Activated CD8-positive, alpha-beta T cell treated with anti-CD3 and anti-CD28 coated beads, Interleukin-2, amount 10 ng/mL, durations not matched to agents 7 days and 5 days (primary cell): ENCODE data around the gene TCEANC2. TPM values are rescaled to one million over a fixed set of nuclear protein-coding genes. Genes with fewer than 3 reads are reported as not detected.
"Not testable (repeated sequence)": the region's sequence is repeated elsewhere in the genome, so short reads cannot be mapped to it uniquely, and the experiment has no call there.

ENCODE experiments used
- ATAC-seq: fragments of 150-1000 bp; cut with Tn5 transposase; one replicate; pipeline ENCODE4 v1.10.0; 2021; ENCODE audit warnings: moderate library complexity
- CTCF ChIA-PET: fragments of 350-600 bp; sonication (Branson Sonifier 250); formaldehyde crosslinking; loops from one replicate; lab custom pipeline; 2021; ENCODE audit warnings: antibody characterized with exemption; lab: Charles Lee
- POLR2A ChIA-PET: fragments of 350-600 bp; sonication (Branson Sonifier 250); formaldehyde crosslinking; loops from one replicate; lab custom pipeline; 2021; ENCODE audit warnings: antibody characterized with exemption; lab: Charles Lee
- DNase-seq: peaks from one replicate; pipeline ENCODE4 v3.0.0-alpha.2; 2020
- H3K27ac Mint-ChIP-seq: one replicate; pipeline ENCODE4 v1.8.0; 2021; ENCODE audit warnings: mild to moderate bottlenecking, mixed read lengths
- H3K27me3 Mint-ChIP-seq: one replicate; pipeline ENCODE4 v1.8.0; 2021; ENCODE audit warnings: low read depth, mixed read lengths
- H3K36me3 Mint-ChIP-seq: one replicate; pipeline ENCODE4 v1.8.0; 2021; ENCODE audit warnings: low read depth, mixed read lengths
- H3K4me1 Mint-ChIP-seq: one replicate; pipeline ENCODE4 v1.8.0; 2021; ENCODE audit warnings: low read depth, mixed read lengths
- H3K4me3 Mint-ChIP-seq: one replicate; pipeline ENCODE4 v1.8.0; 2021; ENCODE audit warnings: mild to moderate bottlenecking, mixed read lengths
- H3K9me3 Mint-ChIP-seq: one replicate; pipeline ENCODE4 v1.8.0; 2022; ENCODE audit warnings: mixed read lengths; ENCODE audit not compliant: insufficient read depth
- total RNA-seq, 2 experiments: library from RNA; stranded (reverse); gene quantifications; one replicate each; pipeline ENCODE4 v1.2.3, GENCODE V29; 2021

The TCEANC2 gene
- 10 to 100 TPM; 11.6 to 12.0 TPM for total RNA-seq

DNA sequence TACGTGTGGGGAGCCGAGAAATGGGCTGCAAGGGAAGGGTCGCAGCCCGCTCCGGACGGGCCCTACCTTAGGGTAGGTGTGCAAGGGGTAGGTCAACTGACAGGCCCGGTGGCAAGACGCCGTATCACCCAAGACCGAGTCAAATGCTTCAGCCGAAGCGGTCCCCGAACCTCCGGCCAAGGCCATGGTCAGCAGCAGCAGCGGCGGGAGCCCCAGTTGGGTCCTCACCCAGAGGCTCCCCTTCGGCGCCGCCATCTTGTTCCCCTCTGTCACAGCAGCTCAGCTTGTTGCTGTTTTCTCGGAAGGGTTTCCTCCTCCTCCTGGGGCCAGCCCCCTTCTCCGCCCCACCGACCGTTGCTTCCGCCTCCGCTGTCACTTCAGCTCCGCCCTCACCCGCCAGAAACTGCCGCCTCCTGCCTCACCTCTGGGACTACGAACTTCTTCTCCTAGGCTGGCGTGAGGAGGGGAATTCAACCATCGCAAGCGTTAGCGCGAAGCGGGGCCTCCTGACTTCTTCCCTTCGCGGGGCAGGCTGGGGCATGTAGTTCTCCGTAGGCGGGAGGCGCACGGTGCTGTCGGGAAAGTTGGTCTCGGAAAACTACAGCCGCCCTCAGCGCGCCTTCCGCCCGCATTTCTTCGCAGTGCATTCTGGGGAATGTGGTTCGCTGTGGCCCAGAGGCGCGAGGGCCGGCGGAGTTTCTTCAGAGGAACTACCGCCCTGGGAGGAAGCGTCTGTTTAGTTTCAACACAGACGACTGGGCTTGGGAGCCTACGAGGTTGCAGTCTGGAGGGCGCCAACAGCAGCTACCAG, at the start of gene TCEANC2, which contains the start of gene TMEM59:
Gene TCEANC2 (plus strand): TSS at position 675 of the 811 bp plus-strand sequence. CDS start 815 bp downstream, outside the sequence.
Gene TMEM59 (minus strand): TSS at position 271 of the 811 bp plus-strand sequence. CDS start 16 bp downstream, at position 255.
- Mint-ChIP-seq H3K4me1 (peaks cover 29% of the 10 kb centered on the region), H3K9me3 (no peaks in the 10 kb centered on the region), H3K4me3 (no peak within 1 kb of the TSS), H3K27ac (no peak within 1 kb of the TSS), H3K27me3 (no peaks in the 10 kb centered on the region), H3K36me3 (peaks cover 25% of the 10 kb centered on the region)
- CTCF ChIA-PET = interaction anchor here (0.8 to 2.2 kb wide), 9 partner anchors 17 to 753 kb away, joined by 3 to 8 read pairs (median 3); partner anchors contain the start of genes IFT25 and LRRC42
- POLR2A ChIA-PET = interaction anchor here (0.8 to 2.9 kb wide), 8 partner anchors 12 to 352 kb away, joined by 3 to 14 read pairs (median 4); partner anchors contain the start of genes IFT25 and LRRC42
- ATAC-seq (peak; percentile 96), DNase-seq (peak; percentile 99)

DNA sequence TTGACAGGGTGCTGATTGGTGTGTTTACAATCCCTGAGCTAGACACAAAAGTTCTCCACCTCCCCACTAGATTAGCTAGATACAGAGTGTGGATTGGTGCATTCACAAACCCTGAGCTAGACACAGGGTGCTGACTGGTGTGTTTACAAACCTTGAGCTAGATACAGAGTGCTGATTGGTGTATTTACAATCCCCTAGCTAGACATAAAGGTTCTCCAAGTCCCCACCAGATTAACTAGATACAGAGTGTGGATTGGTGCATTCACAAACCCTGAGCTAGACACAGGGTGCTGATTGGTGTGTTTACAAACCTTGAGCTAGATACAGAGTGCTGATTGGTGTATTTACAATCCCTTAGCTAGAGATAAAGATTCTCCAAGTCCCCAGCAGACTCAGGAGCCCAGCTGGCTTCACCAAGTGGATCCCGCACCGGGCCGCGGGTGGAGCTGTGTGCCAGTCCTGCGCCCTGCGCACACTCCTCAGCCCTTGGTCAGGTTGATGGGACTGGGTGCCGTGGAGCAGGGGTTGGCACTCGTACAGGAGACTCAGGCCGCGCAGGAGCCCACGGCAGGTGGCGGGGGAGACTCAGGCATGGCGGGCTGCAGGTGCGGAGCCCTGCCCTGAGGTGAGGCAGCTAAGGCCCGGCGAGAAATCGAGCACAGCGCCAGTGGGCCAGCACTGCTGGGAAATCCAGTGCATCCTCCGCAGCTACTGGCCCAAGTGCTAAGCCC, 49.5 kb upstream of the TCEANC2 start:
- H3K36me3 Mint-ChIP-seq, H3K4me3 Mint-ChIP-seq, H3K4me1 Mint-ChIP-seq, CTCF ChIA-PET, ATAC-seq, H3K9me3 Mint-ChIP-seq, H3K27ac Mint-ChIP-seq, POLR2A ChIA-PET, H3K27me3 Mint-ChIP-seq, DNase-seq: not testable (repeated sequence)

DNA sequence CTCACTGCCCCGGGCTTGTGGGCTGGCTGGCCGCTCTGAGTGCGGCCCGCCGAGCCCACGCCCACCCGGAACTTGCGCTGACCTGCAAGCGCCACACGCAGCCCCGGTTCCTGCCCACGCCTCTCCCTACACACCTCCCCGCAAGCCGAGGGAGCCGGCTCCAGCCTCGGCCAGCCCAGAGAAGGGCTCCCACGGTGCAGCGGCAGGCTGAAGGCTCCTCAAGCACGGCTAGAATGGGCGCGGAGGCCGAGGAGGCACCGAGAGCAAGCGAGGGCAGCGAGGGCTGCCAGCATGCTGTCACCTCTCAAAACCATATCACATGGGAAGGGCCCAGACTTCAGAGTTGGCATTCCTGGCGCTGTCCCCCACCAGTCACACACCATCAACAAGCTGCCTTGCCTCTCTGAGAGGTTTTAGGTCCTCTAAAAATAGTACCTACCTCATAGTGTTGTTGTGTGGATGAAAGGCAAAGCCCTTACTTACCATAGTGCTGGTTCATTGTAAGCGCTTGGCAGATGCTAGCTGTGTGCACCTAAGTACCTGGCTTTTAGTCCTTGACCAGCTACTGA, 48.8 kb upstream of the TCEANC2 start:
- CTCF ChIA-PET = no interaction called here
- Mint-ChIP-seq H3K4me3 (no peak overlapping the region), H3K4me1 (no peaks in the 10 kb centered on the region), H3K36me3 (no peaks in the 10 kb centered on the region), H3K27ac (no peak overlapping the region), H3K9me3 (no peaks in the 10 kb centered on the region), H3K27me3 (peaks cover 5% of the 10 kb centered on the region)
- ATAC-seq (no peak), DNase-seq (no peak)
- POLR2A ChIA-PET = no interaction called here

DNA sequence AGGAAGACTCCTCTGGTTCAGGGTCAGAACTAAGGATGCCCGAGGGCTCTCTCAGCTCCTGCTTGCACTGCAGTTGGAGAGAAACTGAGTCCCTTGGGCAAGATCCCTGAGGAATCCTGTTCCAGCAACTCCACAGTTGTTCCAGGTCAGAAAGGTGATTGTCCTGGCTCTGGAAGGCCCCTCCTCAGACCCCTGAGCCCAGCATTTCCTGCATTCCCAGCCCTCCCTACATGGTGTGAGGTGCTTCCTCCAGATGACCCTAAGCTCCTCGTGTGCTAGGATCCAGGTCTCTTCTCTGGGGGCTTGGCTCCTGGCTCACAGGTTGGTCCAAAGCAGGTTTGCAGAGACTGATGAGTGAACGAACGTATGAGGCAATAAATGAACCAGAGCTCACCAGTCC, 46.9 kb upstream of the TCEANC2 start:
- peaks cover 7% of the 10 kb centered on the region for H3K27me3 Mint-ChIP-seq
- no peak for DNase-seq
- ChIA-PET CTCF (no interaction called here), POLR2A (no interaction called here)
- H3K4me3 Mint-ChIP-seq = no peak overlapping the region
- ATAC-seq = no peak
- no peak overlapping the region for H3K27ac Mint-ChIP-seq
- H3K36me3 Mint-ChIP-seq = no peaks in the 10 kb centered on the region
- no peaks in the 10 kb centered on the region for H3K4me1 Mint-ChIP-seq
- no peaks in the 10 kb centered on the region for H3K9me3 Mint-ChIP-seq

DNA sequence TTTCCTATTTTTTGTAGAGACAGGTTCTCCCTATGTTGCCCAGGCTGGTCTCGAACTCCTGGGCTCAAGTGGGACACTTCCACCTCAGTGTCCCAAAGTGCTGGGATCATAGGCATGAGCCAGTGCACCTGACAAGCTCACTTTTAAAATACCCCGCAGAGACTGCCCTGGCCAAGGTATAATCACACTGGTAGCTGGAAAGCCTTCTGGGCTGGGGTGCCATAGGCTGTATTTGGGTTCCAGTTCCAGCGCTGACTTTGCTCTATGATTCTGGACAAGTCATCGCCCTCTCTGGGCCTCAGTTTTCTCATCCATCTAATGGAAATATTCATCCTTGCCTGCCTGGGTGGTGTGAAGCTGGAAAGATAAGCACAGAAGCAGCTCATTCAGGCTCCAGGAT, 45.8 kb upstream of the TCEANC2 start:
- Mint-ChIP-seq H3K36me3 (no peaks in the 10 kb centered on the region), H3K9me3 (no peaks in the 10 kb centered on the region), H3K4me3 (no peak overlapping the region), H3K4me1 (no peaks in the 10 kb centered on the region), H3K27ac (no peak overlapping the region), H3K27me3 (peaks cover 7% of the 10 kb centered on the region)
- ATAC-seq (no peak), DNase-seq (no peak)
- ChIA-PET POLR2A (interaction anchor here (0.6 kb wide), 1 partner anchor 787 kb away, joined by 3 read pairs; no protein-coding TSS in a partner anchor), CTCF (no interaction called here)

DNA sequence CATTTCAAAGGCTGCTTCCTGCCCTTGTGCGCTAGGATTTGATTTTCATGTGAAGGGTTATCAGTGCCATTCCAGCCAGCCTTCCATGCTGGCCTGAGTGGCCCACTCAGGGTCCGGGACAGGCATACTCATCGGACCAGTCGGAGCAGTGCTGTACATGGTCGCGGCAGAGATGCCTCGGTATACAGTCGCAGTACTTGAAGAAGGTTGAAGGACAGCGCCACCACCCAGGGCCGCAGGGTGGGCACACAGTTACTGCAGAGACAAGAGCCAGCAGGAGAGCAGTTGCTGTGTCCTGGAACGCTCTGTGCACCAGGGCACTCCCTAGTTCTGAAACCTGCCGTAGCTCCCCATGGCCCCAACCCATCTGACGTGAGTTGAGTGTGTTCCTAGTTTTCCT, 44.5 kb upstream of the TCEANC2 start:
- H3K36me3 Mint-ChIP-seq = no peaks in the 10 kb centered on the region
- no peak overlapping the region for H3K4me3 Mint-ChIP-seq
- no peak for DNase-seq
- H3K27me3 Mint-ChIP-seq = peaks cover 7% of the 10 kb centered on the region
- ATAC-seq = no peak
- POLR2A ChIA-PET = no interaction called here
- CTCF ChIA-PET = no interaction called here
- no peaks in the 10 kb centered on the region for H3K9me3 Mint-ChIP-seq
- no peaks in the 10 kb centered on the region for H3K4me1 Mint-ChIP-seq
- H3K27ac Mint-ChIP-seq = no peak overlapping the region

DNA sequence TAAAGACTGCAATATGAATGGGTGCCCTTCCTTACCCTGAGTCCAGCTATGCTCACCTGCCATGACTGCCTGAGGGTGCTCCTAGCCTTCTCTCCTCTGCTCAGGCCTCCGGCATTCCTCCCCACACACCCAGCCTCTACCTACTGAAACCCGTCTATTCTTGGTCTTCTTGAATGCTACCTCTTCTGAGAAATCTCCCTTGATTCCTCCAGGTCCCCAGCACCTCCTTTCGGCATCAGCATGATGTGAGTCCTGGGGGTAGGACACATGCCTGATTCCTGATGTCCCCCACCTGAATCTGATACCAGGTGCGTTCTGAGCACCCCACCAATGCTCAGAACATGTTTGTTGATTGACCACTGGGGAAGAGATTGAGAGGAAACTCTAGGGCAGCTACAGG, 44.0 kb upstream of the TCEANC2 start:
- Mint-ChIP-seq H3K9me3 (no peaks in the 10 kb centered on the region), H3K4me3 (no peak overlapping the region), H3K27ac (no peak overlapping the region), H3K4me1 (no peaks in the 10 kb centered on the region), H3K27me3 (peaks cover 7% of the 10 kb centered on the region), H3K36me3 (no peaks in the 10 kb centered on the region)
- no peak for DNase-seq
- ChIA-PET CTCF (no interaction called here), POLR2A (no interaction called here)
- ATAC-seq = no peak

DNA sequence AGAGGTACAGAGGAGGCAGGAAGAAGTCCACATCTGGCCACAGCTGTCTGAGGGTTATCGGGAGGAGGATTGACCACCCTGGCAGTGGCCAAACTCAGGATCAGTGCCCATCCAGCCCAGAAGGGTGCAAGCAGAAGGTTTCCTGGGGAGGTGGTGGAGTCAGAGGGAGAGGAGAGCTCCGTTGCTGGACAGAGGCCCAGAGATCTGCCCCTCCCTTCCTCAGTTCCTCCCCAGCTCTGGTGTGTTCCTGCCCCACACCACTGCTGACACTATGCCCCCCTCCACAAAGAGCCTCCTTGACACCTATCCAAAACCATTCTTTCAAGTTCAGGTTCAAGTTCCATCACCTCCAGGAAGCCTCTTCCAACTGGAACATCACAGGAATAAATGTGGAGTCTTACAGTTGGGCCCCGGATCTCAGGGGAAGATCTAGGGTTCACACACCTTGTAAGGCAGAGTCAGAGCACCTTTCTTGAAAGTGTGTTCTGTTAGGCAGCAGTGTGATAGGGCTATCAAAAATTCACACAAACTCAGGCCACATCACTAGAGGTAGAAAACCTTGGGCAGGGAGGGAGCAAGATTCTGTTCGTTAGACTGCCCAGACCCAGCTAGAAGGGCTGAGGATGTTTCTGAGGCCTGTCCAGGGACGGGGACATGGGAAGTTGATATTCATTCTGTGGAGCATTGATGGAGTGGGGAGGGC, 42.8 kb upstream of the TCEANC2 start:
- H3K27ac Mint-ChIP-seq = no peak overlapping the region
- H3K27me3 Mint-ChIP-seq = peaks cover 7% of the 10 kb centered on the region
- ATAC-seq (no peak), DNase-seq (no peak)
- no peaks in the 10 kb centered on the region for H3K36me3 Mint-ChIP-seq
- CTCF ChIA-PET = interaction anchor here (0.6 kb wide), 1 partner anchor 936 kb away, joined by 3 read pairs; no protein-coding TSS in a partner anchor
- no peaks in the 10 kb centered on the region for H3K9me3 Mint-ChIP-seq
- H3K4me3 Mint-ChIP-seq = no peak overlapping the region
- H3K4me1 Mint-ChIP-seq = no peaks in the 10 kb centered on the region
- POLR2A ChIA-PET = no interaction called here

DNA sequence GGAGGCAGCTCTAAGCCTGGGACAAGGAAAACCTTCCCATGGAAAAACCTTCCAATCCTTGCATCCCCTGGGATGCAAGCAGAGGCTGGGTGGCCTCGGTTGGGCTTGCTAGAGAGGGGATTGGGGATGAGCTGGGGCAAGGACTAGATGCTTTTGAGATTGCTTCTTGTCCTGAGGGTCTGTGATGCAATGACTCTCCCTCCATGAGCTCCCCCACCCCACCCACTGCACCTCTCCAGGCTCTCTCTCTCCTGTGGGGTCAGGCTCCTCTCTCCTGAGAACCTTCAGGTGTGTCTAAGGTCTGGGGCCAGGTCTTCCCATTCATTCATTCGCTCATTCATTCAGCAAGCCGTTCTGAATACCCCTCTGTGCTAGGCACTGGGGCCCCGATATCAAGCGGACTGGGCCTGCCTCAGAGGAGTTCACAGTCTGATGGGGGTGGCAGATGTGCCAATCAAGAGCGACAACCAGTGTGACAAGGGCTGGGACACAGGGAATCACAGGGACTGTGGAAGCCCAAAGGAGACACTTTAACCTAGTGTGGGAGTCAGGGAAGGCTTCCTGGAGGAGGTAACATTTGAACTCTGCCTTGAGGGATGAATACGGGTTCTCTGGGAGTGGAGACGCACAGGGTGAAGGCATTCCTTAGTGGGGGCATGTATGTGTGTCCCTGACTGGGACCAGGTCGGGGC, 41.9 kb upstream of the TCEANC2 start:
- no peaks in the 10 kb centered on the region for H3K4me1 Mint-ChIP-seq
- H3K36me3 Mint-ChIP-seq = no peaks in the 10 kb centered on the region
- peaks cover 5% of the 10 kb centered on the region for H3K27me3 Mint-ChIP-seq
- no peak for ATAC-seq
- ChIA-PET CTCF (no interaction called here), POLR2A (no interaction called here)
- no peak overlapping the region for H3K4me3 Mint-ChIP-seq
- DNase-seq = no peak
- H3K27ac Mint-ChIP-seq = no peak overlapping the region
- no peaks in the 10 kb centered on the region for H3K9me3 Mint-ChIP-seq

DNA sequence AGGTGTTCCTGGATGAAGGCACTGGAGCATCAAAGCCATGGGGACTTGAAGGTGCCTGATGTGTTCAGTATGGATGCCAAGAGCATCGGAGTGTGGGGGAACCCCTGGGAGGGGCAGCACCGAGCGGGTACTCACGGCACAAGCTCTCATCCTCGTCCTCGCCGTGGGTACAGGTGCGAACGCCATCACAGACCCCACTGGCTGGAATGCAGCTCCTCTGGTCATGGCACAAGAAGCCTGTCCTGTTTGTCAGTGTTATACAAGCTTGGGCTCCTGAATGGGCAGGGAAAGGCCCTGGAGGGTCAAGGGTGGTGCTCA, 41.4 kb upstream of the TCEANC2 start:
- Mint-ChIP-seq H3K9me3 (no peaks in the 10 kb centered on the region), H3K4me1 (no peaks in the 10 kb centered on the region), H3K36me3 (no peaks in the 10 kb centered on the region), H3K4me3 (no peak overlapping the region), H3K27ac (no peak overlapping the region), H3K27me3 (peaks cover 3% of the 10 kb centered on the region)
- ATAC-seq (no peak), DNase-seq (no peak)
- ChIA-PET POLR2A (no interaction called here), CTCF (no interaction called here)

DNA sequence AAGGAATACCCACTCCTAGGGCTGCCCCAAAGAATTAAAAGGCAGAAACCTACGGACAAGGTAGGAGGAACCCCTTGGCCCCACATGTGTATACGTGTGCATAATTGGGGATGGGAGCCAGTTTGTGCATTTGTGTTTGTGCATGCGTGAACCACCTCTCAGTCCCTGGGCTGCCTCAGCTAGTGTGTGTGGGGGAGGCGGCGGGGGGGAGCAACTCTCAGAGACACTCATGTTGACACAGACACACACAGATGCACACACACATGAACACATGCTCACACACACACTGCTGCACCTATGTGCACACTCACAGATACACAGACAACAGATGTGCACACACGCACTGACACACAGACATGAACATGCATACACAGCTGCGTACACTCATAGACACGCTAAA, 40.5 kb upstream of the TCEANC2 start:
- ChIA-PET POLR2A (no interaction called here), CTCF (no interaction called here)
- ATAC-seq = no peak
- Mint-ChIP-seq H3K27ac (no peak overlapping the region), H3K4me3 (no peak overlapping the region), H3K9me3 (no peaks in the 10 kb centered on the region), H3K4me1 (no peaks in the 10 kb centered on the region), H3K36me3 (no peaks in the 10 kb centered on the region), H3K27me3 (peaks cover 2% of the 10 kb centered on the region)
- no peak for DNase-seq
